ENCODE measurements around the gene LRRC4C.

DNA sequence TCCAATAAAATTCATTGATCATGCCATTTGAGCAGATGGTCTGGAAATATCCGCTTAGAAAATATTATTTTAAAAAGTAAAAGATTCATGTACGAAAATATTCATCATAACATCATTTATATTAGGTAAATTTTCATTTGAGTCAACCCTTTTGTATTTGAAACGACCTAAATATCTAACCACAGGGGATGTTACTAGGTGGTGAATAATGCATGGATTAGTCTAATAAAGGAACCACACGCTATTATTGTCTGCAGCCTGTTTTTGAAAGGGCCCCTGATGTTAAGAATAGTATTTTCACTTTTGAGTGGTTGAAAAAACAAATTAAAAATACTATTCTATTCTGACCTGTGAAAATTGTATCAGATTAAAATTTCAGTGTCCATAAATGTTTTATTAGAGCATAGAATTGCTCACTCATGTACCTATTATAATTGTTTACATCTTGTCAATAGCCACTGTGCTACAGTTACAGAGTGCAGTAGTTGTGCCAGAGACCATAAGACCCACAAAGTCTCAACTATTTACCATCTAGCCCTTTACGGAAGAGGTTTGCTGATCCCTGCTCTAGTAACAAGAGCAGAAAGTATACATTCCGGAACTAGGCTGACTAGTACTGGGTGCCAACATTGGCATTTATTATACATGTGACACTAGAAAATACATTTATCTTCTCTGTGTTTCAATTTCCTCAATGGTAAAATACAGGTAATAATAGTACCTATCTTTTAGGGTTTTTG lies 176.1 kb downstream of the LRRC4C start:
- TF ChIP-seq, protein P1, sequence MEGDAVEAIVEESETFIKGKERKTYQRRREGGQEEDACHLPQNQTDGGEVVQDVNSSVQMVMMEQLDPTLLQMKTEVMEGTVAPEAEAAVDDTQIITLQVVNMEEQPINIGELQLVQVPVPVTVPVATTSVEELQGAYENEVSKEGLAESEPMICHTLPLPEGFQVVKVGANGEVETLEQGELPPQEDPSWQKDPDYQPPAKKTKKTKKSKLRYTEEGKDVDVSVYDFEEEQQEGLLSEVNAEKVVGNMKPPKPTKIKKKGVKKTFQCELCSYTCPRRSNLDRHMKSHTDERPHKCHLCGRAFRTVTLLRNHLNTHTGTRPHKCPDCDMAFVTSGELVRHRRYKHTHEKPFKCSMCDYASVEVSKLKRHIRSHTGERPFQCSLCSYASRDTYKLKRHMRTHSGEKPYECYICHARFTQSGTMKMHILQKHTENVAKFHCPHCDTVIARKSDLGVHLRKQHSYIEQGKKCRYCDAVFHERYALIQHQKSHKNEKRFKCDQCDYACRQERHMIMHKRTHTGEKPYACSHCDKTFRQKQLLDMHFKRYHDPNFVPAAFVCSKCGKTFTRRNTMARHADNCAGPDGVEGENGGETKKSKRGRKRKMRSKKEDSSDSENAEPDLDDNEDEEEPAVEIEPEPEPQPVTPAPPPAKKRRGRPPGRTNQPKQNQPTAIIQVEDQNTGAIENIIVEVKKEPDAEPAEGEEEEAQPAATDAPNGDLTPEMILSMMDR (conservative IDR thresholded peaks at IDR 0.05 in 1 of 2, IDR thresholded peaks at IDR 0.05 in 1 of 2; ENCODE audit: extremely low read depth in 1 of 2, insufficient read depth in 1 of 2, low read depth in 1 of 2, low read length in 2 of 2) = no peak
- TF ChIP-seq EZH2 (IDR thresholded peaks at IDR 0.05; ENCODE audit: borderline replicate concordance, low read length) = no peak
